ENCODE measurements around the gene DYSF.

Gene DYSF

DNA sequence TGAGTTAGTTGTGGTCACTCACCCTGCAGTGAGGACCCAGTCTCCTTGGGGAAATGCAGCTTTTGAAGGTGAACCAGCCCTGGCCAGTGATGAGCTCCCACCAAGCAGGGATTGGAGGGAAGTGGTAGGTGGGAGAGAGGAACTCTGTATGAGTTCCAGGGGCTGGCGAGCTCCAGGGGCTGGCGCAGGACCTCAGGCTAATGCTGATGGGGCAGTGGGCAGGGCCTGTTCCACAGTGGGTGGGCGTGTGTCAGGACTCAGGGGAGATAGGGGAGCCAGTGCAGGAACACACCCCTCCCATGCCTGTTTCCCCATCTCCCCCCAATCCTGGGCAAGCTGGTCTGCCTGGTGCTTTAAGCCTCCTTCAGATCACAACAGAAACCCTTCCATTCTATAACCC is 208.4 kb downstream of the DYSF start:
- ChIA-PET CTCF (interaction anchor here (0.7 kb wide), 2 partner anchors 48 to 714 kb away, joined by 3 read pairs; no protein-coding TSS in a partner anchor), POLR2A (ENCODE audit: low non-redundant PET) (no interaction called here)
- no peak overlapping the region for H3K27ac ChIP-seq
- TF ChIP-seq, protein P1, sequence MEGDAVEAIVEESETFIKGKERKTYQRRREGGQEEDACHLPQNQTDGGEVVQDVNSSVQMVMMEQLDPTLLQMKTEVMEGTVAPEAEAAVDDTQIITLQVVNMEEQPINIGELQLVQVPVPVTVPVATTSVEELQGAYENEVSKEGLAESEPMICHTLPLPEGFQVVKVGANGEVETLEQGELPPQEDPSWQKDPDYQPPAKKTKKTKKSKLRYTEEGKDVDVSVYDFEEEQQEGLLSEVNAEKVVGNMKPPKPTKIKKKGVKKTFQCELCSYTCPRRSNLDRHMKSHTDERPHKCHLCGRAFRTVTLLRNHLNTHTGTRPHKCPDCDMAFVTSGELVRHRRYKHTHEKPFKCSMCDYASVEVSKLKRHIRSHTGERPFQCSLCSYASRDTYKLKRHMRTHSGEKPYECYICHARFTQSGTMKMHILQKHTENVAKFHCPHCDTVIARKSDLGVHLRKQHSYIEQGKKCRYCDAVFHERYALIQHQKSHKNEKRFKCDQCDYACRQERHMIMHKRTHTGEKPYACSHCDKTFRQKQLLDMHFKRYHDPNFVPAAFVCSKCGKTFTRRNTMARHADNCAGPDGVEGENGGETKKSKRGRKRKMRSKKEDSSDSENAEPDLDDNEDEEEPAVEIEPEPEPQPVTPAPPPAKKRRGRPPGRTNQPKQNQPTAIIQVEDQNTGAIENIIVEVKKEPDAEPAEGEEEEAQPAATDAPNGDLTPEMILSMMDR (conservative IDR thresholded peaks at IDR 0.05; ENCODE audit: low read depth) = no peak
- no peak for DNase-seq (ENCODE audit: low spot score)

DNA sequence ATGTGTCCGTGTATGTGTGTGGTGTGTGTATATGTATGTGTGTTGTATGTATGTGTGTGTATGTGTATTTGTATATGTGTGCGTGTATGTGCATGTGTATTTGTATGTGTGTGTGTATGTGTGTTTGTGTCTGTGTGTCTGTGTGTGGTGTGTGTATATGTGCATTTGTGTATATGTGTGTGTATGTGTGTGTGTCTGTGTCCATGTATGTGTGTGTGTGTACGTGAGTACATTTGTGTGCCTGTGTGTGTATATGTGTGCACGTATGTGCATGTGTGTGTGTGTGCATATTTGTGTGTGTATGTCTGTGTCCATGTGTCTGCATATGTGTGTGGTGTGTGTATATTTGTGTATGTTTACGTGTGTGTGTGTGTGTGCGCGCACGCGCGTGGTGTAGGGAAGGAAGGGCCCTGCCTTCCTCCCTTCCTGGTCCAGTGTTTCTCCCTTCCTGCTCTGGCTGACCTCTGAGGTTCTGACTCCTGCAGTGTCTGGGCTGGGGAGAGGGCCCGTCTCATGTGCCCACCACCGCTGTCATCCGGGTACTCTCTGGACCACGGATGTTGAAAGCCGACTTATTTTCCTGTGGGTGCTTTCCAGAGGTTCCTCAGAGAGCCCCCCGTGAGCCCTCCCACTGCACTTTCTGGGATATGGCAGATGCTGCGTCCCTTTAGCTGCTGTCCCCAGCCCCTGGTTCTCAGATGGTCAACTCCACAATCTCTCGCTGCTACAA is 209.5 kb downstream of the DYSF start:
- ChIA-PET CTCF (interaction anchor here (0.6 to 0.7 kb wide), 2 partner anchors 31 to 715 kb away, joined by 3 to 4 read pairs; no protein-coding TSS in a partner anchor), POLR2A (ENCODE audit: low non-redundant PET) (no interaction called here)
- no peak overlapping the region for H3K27ac ChIP-seq
- DNase-seq (ENCODE audit: low spot score) = no peak
- TF ChIP-seq, protein P1 (conservative IDR thresholded peaks at IDR 0.05; ENCODE audit: low read depth) = no peak

DNA sequence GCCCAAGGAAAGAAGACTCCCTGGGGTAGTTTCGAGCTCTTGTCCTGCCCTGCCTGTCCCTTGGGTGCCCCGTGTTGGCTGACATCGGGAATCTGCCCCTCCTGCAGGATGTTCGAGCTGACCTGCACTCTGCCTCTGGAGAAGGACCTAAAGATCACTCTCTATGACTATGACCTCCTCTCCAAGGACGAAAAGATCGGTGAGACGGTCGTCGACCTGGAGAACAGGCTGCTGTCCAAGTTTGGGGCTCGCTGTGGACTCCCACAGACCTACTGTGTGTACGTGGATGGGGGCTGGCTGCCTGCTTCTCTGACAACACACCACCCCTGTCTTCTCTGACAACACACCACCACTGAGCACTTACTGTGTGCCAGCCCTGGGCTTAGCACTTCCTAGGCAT is 210.8 kb downstream of the DYSF start:
- ChIA-PET POLR2A (ENCODE audit: low non-redundant PET) (no interaction called here), CTCF (no interaction called here)
- no peak for DNase-seq (ENCODE audit: low spot score)
- H3K27ac ChIP-seq = no peak overlapping the region
- TF ChIP-seq, protein P1 (conservative IDR thresholded peaks at IDR 0.05; ENCODE audit: low read depth) = no peak

DNA sequence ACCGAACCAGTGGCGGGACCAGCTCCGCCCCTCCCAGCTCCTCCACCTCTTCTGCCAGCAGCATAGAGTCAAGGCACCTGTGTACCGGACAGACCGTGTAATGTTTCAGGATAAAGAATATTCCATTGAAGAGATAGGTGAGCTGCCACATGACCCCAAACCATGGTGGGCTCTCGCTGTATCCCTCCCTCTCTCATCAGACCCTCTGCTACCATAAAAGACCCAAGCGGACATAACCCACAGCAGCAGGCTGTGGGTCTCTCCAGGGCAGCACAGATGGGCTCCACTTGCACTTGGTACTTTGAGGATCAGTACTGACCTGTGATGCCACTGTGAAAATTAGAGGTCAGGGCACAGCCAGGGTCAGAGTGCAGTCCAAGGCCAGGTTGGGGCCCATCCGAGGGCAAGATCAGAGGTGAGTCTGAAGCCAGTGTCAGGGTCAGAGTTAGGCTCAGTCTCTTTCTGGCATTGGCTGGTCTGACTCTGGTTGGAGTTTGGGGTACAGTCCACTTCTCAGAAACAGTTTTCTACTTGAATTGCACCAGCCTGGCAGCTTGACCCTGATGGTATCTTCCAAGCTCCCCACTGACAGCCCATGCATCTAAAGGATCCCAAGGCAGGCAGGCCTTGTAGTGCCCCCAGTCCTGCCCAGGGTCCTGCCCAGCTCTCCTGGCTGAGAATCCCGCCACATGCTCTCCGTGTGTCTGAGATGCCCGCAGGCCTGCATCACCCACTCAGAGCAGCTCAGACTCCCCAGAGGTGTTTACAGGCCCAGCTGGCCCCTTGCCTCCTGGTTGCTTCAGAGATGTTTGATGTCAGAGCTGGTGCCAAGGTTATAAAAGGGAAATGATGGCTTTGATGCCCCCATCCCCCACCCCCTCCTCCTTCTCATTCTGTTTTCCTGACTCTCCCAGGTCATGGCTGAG is 212.1 kb downstream of the DYSF start:
- TF ChIP-seq, protein P1 (conservative IDR thresholded peaks at IDR 0.05; ENCODE audit: low read depth) = no peak
- H3K27ac ChIP-seq = no peak overlapping the region
- no peak for DNase-seq (ENCODE audit: low spot score)
- POLR2A ChIA-PET (ENCODE audit: low non-redundant PET) = no interaction called here
- CTCF ChIA-PET = no interaction called here

DNA sequence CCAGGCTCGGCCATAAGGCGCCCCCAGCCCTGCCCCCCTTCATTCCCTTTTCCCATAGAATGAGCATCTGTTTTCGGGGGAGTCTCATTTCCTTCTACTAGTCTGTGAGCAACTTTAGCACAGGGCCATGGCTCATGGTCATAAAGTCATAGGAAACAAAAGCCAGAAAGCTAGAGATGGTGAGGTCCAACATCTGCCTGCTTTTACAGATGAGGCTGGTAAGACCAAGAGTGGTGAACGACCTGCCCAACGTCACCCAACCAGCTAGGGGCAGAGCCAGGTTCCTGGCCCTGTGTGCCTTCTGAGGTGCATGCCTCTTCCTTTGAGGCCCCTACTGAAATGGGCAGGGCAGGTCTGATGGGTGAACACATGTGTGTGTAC is 212.7 kb downstream of the DYSF start:
- TF ChIP-seq, protein P1 (conservative IDR thresholded peaks at IDR 0.05; ENCODE audit: low read depth) = no peak
- POLR2A ChIA-PET (ENCODE audit: low non-redundant PET) = no interaction called here
- H3K27ac ChIP-seq = no peak overlapping the region
- DNase-seq (ENCODE audit: low spot score) = no peak
- CTCF ChIA-PET = no interaction called here

DNA sequence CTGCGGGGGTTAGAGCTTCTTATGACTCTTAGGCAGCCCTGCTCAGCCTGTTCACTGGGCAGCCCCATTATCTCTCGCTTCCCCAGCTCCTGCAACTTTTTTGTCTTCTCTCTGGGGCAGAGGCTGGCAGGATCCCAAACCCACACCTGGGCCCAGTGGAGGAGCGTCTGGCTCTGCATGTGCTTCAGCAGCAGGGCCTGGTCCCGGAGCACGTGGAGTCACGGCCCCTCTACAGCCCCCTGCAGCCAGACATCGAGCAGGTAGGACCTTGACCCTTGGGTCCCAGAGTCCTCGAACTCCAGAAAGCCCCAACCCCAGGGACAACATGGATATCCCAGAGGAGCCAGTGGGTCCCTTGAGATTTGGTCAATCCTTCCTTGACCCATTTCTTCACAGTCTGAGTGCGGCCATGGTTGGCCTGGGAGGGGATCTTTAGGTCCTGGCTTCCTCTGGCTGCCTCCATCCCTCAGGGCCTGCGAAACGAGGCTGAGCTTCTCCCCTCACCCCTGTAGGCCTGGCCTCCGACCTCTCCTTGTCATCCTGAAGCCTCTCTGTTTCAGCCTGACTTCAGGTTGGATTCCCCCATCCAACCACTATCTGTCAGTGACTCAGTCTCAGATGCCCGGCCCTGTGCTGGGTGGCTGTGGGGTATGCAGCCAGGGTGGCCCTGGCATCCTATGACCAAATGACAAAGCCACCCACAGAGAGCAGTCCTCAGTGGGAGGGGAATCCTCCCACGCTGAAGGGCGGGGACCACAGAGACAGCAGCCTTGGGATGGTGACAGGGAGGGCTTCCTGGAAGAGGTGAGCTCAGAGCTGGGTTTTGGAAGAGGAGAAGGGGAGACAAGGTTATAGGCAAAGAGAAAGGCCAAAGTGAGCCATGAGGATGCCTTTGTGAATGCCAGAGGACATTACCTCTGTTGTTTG is 214.2 kb downstream of the DYSF start:
- ChIA-PET CTCF (no interaction called here), POLR2A (ENCODE audit: low non-redundant PET) (no interaction called here)
- DNase-seq (ENCODE audit: low spot score) = no peak
- TF ChIP-seq, protein P1 (conservative IDR thresholded peaks at IDR 0.05; ENCODE audit: low read depth) = no peak
- H3K27ac ChIP-seq = no peak overlapping the region

Measured in RWPE1 (cell line).